Measurements from ENCODE around the gene PIK3R1. TPM values are rescaled to one million over a fixed set of nuclear protein-coding genes. Genes with fewer than 3 reads are reported as not detected.
A peak's percentile ranks its signal among the peaks of the same experiment; 100 is the strongest.

PIK3R1 gene
- total RNA-seq, 1 donor from 2014 or later = 137 TPM

DNA sequence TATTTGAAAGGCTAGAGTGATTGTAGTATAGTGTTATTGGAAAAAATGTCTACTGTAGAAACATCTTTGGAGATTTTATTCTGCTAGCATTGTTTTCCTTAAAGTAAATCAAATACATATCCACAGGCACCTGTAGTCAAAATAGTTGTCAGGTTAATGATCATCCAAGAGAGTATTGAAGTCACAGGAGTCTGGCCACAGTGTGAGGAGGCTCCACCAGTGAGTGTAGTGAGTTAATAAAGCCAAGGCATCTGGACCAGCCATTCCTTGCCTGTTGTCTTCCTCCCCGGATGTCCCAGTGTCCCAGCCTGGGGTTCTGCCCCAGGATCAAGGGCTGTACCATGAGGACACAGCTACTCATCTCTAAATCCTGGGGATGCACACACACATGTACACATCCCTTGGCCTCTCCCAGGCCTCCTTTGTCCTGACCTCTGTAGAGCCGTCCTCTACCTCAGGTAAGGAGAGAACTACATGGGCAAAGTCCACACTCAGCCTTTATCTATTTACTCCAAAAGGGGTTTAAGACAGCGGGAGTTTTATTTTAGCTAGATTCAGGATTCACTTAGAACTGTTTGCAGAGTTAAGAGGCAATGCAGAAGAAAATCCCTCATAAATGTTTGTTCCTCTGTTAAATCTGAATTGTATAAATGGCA is 3.7 kb downstream of the PIK3R1 start:
- ATAC-seq (no peak), DNase-seq (no peak)
- intact Hi-C loops (cut with DNase I) = no loop called here
- H3K4me1 ChIP-seq = peaks cover 32% of the 10 kb centered on the region
- H3K27ac ChIP-seq = no peak overlapping the region
- peak overlapping the region; percentile 92 for H3K4me3 ChIP-seq
- H3K27me3 ChIP-seq = no peaks in the 10 kb centered on the region
- H3K9me3 ChIP-seq = no peaks in the 10 kb centered on the region
- H3K36me3 ChIP-seq = no peaks in the 10 kb centered on the region
- TF ChIP-seq CTCF (IDR thresholded peaks at IDR 0.05) = no peak

GRCh38 chr5:68220260-68220659 is 4.7 kb downstream of the PIK3R1 start:
- Histone ChIP-seq H3K4me1 (peaks cover 39% of the 10 kb centered on the region), H3K27me3 (no peaks in the 10 kb centered on the region), H3K27ac (no peak overlapping the region), H3K9me3 (no peaks in the 10 kb centered on the region), H3K36me3 (no peaks in the 10 kb centered on the region), H3K4me3 (peak overlapping the region; percentile 92)
- DNase-seq = no peak
- intact Hi-C loops (cut with DNase I) = no loop called here
- TF ChIP-seq CTCF (IDR thresholded peaks at IDR 0.05) = no peak
- no peak for ATAC-seq

GRCh38 chr5:68220914-68221313 is 5.4 kb downstream of the PIK3R1 start:
- intact Hi-C loops (cut with DNase I) = no loop called here
- H3K9me3 ChIP-seq = no peaks in the 10 kb centered on the region
- H3K27me3 ChIP-seq = no peaks in the 10 kb centered on the region
- no peak overlapping the region for H3K27ac ChIP-seq
- DNase-seq (no peak), ATAC-seq (no peak)
- no peak for TF ChIP-seq CTCF (IDR thresholded peaks at IDR 0.05)
- peak overlapping the region; percentile 92 for H3K4me3 ChIP-seq
- H3K36me3 ChIP-seq = no peaks in the 10 kb centered on the region
- H3K4me1 ChIP-seq = peaks cover 45% of the 10 kb centered on the region

GRCh38 chr5:68221488-68221887 is 5.9 kb downstream of the PIK3R1 start:
- H3K27ac ChIP-seq = no peak overlapping the region
- peak overlapping the region; percentile 2 for H3K4me3 ChIP-seq
- TF ChIP-seq CTCF (IDR thresholded peaks at IDR 0.05) = no peak
- intact Hi-C loops (cut with DNase I) = no loop called here
- peaks cover 3% of the 10 kb centered on the region for H3K36me3 ChIP-seq
- no peak for ATAC-seq
- no peak for DNase-seq
- H3K9me3 ChIP-seq = no peaks in the 10 kb centered on the region
- no peaks in the 10 kb centered on the region for H3K27me3 ChIP-seq
- H3K4me1 ChIP-seq = peaks cover 51% of the 10 kb centered on the region

GRCh38 chr5:68222310-68222709 is 6.8 kb downstream of the PIK3R1 start:
- Histone ChIP-seq H3K4me3 (peak overlapping the region; percentile 2), H3K4me1 (peaks cover 55% of the 10 kb centered on the region), H3K27me3 (no peaks in the 10 kb centered on the region), H3K9me3 (no peaks in the 10 kb centered on the region), H3K36me3 (peaks cover 11% of the 10 kb centered on the region), H3K27ac (no peak overlapping the region)
- DNase-seq (no peak), ATAC-seq (no peak)
- intact Hi-C loops (cut with DNase I) = no loop called here
- TF ChIP-seq CTCF (IDR thresholded peaks at IDR 0.05) = no peak

All from upper lobe of right lung (tissue), 1 donor.